NCI-H187 (cell line): Measurements from ENCODE around the gene ZNF701.
"Not testable (repeated sequence)": the region's sequence is repeated elsewhere in the genome, so short reads cannot be mapped to it uniquely, and the experiment has no call there.

ENCODE experiments used
- DNase-seq, 2 experiments: peaks; one replicate each; lab custom pipeline; 2025; lab: John Stamatoyannopoulos, UW

Gene ZNF701

DNA sequence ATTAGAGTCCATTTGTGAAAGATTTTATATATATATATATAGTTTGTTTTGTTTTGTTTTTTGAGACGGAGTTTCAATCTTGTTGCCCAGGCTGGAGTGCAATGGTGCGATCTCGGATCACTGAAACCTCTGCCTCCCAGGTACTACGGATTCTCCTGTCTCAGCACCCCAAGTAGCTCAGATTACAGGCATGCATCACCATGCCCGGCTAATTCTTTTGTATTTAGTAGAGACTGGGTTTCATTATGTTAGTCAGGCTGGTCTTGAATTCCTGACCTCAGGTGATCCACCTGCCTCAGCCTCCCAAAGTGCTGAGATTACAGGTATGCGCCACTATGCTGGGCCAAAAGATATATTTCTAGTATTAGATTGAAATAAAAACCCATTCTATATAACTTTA is 4.0 kb upstream of the ZNF701 start:
- DNase-seq = no peak

- DNase-seq = no peak
Observed at GRCh38 chr19:52566588-52566987, 3.5 kb upstream of the ZNF701 start.

DNA sequence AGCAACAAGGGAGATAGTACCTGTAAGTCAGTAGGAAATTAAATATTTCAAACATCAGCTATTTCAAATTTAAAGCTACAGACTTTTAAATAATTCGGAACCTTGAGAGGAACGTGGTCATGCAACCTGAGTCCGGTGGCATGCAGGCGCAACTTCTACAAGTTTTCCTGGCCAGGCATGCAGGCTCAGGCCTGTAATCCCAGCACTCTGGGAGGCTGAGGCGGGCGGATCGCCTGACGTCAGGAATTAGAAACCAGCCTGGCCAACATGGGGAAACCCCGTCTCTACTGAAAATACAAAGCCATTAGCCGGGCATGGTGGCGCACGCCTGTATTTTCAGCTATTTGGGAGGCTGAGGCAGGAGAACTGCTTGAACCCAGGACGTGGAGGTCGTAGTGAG is 2.2 kb upstream of the ZNF701 start:
- DNase-seq = no peak

GRCh38 chr19:52569638-52569999 is 468 bp upstream of the ZNF701 start:
- DNase-seq = not testable (repeated sequence)

DNA sequence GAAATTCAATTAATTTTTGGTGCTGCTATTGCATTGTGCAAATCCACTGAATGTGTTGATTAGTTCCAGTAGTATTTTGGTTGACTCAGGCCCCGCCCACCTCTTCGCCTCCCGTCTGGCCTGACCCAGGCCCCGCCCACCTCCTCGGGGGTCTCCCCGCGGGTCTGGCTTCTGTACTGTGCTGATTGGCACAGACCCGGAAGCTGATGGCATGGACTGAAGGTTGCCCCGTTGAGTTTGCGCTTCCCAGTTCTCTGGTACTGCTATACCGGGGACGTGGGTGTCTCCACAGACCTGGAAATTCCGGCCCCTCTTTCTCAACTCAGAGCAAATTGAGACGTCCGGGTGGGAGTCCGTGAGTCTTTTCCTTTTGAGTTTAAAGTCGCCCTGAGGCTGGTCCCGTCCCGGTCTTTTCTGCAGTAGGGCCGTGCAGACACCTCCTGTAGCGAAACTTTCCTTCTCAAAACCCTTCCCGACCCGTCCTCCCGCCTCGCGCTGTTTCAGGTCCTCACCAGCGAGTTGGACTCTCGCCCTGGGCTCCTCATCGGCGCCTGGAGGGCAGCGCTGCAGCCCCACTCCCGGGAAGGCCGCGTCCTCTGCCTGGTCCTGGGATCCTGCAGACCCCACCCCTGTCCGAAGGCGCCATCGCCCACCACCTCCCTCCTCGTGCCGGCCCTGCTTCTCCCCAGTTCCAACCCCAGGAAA is 14.8 kb downstream of the ZNF701 start:
- no peak for DNase-seq

GRCh38 chr19:52585604-52586003 is 15.5 kb downstream of the ZNF701 start:
- no peak for DNase-seq

DNA sequence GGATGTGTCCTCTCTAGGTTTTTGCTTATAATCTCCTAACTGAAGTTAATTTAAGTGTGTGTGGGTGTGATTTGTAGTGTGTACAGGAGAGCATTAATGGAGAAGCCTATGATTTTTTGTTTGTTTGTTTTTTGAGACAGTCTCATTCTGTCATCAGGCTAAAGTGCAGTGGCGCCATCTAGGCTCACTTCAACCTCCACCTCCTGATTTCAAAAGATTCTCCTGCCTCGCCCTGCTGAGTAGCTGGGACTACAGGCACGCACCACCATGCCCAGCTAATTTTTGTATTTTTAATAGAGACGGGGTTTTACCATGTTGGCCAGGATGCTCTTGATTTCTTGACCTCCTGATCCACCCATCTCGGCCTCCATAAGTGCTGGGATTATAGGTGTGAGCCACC is 20.6 kb downstream of the ZNF701 start:
- no peak for DNase-seq

GRCh38 chr19:52592301-52592700 is 22.2 kb downstream of the ZNF701 start:
- DNase-seq = no peak

- DNase-seq = not testable (repeated sequence)
Observed at GRCh38 chr19:52593441-52593840, 23.4 kb downstream of the ZNF701 start.

DNA sequence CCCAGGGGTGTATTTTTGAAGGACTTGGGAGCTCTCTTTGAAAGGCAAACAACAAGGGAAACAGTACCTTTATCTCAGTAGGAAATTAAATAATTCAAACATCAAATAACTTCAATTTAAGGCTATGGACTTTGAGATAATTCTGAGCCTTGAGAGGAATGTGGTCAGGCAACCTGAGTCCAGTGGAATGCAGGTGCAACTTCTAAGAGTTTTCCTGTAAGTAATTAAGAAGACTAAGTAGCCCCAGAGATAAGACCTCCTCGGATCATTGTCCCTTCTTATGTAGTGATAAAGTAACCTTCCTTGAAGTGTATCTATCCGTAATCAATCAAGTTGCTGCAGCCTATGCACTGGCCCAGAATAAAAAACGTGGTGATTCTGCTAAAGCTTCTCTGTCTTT is 29.2 kb downstream of the ZNF701 start:
- no peak for DNase-seq

DNA sequence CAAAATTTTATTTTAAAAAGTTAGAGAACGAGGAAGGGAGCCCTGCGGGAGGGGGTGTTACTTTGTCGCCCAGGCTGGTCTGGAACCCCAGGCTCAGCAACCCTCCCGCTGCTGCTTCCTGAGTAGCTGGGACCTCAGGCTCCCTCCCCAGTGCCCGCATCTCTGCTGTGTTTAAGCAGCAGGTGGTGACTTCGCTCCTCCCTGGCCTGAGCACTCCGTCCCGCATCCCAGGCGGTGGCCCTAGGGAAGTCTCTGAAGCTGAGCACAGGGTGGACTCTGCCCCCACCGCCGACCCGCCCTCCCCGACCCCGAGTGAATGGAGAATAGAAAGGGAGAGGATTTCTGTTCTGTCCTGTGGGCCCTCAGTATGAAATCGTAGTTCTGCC is 30.5 kb downstream of the ZNF701 start:
- no peak for DNase-seq

DNA sequence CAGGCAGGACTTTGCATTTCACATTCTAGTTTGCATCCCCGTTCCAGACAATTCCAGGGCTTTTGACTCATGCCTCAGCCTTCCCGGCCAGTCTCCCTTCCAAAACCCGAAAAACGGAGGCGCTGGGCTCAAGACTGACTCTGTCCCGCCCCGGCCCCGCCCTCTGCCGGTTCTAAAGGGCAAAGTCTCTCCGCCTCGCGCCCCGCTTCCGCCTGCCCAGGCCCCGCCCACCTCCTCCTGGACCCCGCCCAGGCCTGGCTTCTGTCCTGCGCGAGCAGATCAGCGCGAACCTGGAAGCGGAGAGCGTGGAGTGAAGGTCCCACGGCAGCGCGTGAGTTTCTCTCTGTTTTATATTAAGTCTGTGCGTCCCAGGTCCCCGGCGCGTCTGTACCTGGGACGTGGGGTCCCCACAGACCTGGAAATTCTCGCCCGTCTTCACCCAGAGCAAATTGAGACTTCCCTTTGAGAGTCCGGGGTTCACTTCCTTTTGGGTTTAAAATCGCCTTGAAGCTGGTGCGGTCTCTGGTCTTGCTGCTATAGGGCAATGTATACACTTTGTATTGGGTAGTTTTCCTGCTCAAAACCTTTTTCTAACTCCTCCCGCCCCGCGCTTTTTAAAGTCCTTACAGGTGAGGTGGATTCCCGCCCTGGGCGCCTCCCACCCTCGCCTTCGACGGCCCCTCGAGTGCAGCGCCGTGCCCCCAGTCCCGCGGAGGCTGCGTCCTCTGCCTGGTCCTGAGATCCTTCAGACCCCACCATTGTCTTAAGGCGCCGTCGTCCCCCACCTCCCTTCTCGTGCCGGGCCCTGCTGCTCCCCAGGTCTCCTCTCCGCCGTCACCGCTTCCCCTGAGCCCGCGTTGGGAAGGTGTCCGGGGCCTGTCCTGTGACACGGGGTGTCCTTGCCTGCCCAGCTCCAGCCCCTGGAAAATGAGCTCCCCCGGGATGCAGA is 31.2 kb downstream of the ZNF701 start:
- peak; percentile 71 to 74 for DNase-seq

DNA sequence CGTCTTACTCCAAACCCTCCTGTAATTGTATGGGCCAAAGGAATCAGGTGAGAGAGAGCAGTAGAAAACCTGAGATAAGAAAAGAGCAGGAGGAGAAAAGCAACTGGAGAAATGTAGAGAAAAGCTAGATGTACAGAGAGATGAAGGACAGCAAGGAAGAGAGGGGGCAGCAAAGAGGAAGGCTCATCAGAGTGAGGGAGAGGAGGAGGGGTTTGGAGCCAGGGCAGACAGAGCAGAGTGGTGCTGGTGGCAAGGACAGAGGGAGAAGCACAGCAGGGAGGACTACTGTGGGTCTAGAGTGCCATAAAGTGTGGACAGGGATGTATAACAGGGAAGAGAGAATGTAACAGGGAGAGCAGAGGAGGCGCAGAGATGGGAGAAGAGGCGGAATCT is 31.9 kb downstream of the ZNF701 start:
- DNase-seq = not testable (repeated sequence)

DNA sequence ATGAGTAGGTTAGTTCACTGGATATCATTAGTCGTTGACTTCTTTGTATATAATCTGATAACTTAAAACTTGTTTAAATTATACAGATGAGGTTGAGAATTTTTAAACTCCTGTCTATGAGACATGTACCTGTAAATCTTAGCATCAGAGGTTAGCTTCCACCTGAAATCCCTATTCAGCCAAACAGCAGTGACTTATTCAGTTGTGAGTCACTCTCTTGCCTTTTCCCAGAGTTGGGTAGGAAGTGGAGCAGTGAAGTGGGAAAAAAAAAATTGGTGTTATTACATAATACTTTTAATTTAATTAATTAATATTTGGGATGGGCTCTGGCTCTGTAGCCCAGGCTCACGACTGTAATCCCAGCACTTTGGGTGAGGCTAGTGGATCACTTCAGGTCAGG is 32.9 kb downstream of the ZNF701 start:
- DNase-seq = no peak

DNA sequence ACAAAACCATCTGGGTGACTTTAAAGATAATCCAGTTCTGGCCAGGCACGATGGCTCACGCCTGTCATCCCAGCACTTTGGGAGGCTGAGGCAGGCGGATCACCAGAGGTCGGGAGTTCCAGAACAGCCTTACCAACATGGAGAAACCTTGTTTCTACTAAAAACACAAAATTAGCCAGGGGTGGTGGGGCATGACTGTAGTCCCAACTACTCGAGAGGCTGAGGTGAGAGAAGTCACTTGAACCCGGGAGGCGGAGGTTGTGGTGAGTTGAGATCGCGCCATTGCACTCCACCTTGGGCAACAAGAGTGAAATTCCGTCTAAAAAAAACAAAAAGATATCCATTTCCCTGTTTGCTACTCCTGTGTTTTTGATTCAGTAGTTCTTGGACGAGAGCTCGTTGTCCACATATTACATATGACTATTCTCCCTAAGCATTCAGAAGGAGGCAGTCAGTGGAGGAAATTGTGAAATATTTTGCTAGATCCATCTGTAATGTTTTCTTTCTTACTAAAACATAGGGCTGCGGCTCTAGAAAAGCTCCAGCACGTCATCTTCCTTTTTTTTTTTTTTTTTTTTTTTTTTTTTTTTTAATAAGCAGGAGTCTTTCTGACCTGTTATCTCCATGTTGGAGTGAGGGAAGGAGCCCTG is 33.6 kb downstream of the ZNF701 start:
- no peak for DNase-seq

- no peak for DNase-seq
Observed at GRCh38 chr19:52613299-52613906, 43.3 kb downstream of the ZNF701 start.

DNA sequence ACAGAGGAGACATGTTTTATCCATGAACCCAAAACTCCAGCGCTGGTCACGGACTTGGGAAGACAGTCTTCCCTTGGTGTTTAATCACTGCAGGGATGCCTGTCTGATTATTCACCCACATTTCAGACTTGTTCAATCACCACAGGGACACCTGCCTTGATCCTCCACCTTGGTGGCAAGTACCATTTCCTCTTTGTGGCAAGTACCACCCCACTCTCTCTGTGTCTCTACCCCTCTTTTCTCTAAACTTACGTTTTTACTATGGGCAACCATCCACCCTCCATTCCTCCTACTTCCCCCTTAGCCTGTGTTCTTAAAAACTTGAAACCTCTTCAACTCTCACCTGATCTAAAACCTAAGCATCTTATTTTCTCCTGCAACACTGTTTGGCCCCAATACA is 51.3 kb downstream of the ZNF701 start:
- DNase-seq = no peak

- no peak for DNase-seq
Observed at GRCh38 chr19:52622261-52622660, 52.2 kb downstream of the ZNF701 start.

- no peak for DNase-seq
Observed at GRCh38 chr19:52626915-52627314, 56.8 kb downstream of the ZNF701 start.

DNA sequence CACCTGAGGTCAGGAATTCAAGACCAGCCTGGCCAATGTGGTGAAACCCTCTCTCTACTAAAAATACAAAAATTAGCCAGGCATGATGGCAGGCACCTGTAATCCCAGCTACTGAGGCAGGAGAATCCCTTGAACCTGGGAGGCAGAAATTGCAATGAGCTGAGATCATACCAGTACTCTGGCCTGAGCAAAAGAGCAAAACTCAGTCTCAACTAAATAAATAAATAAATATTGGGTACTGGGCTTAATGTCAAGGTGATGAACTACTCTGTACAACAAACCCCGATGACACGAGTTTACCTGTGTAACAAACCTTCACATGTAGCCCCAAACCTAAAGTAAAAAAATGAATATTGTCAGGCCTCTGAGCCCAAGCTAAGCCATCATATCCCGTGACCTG is 57.4 kb downstream of the ZNF701 start:
- DNase-seq = not testable (repeated sequence)

GRCh38 chr19:52635786-52636570 is 65.9 kb downstream of the ZNF701 start:
- DNase-seq = no peak
